ENCODE data around the gene C1QTNF5. TPM values are rescaled to one million over a fixed set of nuclear protein-coding genes. Genes with fewer than 3 reads are reported as not detected.

Gene C1QTNF5
- total RNA-seq, 4 donors from 2014 or later: 44.3 to 52.1 (median 45.6) TPM

GRCh38 chr11:119368121-119369034 lies 27.7 kb upstream of the C1QTNF5 start:
- Histone ChIP-seq H3K27me3 (no peaks in the 10 kb centered on the region), H3K9me3 (no peaks in the 10 kb centered on the region), H3K27ac (peak overlapping the region; percentile 59 to 97 (median 95)), H3K4me3 (peak overlapping the region in 1 of 2 donors; percentile 6), H3K4me1 (peaks cover 15 to 100% (median 71%) of the 10 kb centered on the region in 3 donors), H3K36me3 (no peaks in the 10 kb centered on the region)
- peak; percentile 49 for ATAC-seq
- peak in 1 of 4 experiments; percentile 3 for TF ChIP-seq CTCF (IDR thresholded peaks at IDR 0.05)
- no peak for TF ChIP-seq POLR2A (IDR thresholded peaks at IDR 0.05)
- TF ChIP-seq POLR2AphosphoS5 (IDR thresholded peaks at IDR 0.05): peak; percentile 81
- TF ChIP-seq EP300 (IDR thresholded peaks at IDR 0.05): no peak
- WGBS, 2 donors (ENCODE audit: low coverage in 1 of 2): 45% methylated on average over 13 of the region's 17 CpGs; no CpG with 5 or more reads in 1 of the 2 donors

GRCh38 chr11:119367661-119368120 lies 27.0 kb upstream of the C1QTNF5 start:
- Histone ChIP-seq H3K27me3 (no peaks in the 10 kb centered on the region), H3K36me3 (no peaks in the 10 kb centered on the region), H3K9me3 (no peaks in the 10 kb centered on the region), H3K27ac (peak overlapping the region; percentile 59 to 97 (median 95)), H3K4me3 (no peak overlapping the region), H3K4me1 (peaks cover 15 to 100% (median 71%) of the 10 kb centered on the region in 3 donors)
- no peak for ATAC-seq
- WGBS, 2 donors (ENCODE audit: low coverage in 1 of 2): 37% methylated on average over 5 to 7 of the region's 9 CpGs
- TF ChIP-seq POLR2A (IDR thresholded peaks at IDR 0.05) (no peak), POLR2AphosphoS5 (IDR thresholded peaks at IDR 0.05) (peak; percentile 38), CTCF (IDR thresholded peaks at IDR 0.05) (peak in 1 of 4 experiments; percentile 7), EP300 (IDR thresholded peaks at IDR 0.05) (peak; percentile 10)

- Histone ChIP-seq H3K27ac (peak overlapping the region; percentile 59 to 97 (median 95)), H3K36me3 (no peaks in the 10 kb centered on the region), H3K27me3 (no peaks in the 10 kb centered on the region), H3K9me3 (no peaks in the 10 kb centered on the region), H3K4me1 (peaks cover 15 to 100% (median 72%) of the 10 kb centered on the region in 3 donors), H3K4me3 (no peak overlapping the region)
- TF ChIP-seq POLR2A (IDR thresholded peaks at IDR 0.05) (no peak), POLR2AphosphoS5 (IDR thresholded peaks at IDR 0.05) (peak; percentile 25)
- ATAC-seq: no peak
- 22 to 60% methylated on average over 3 of the region's 11 CpGs for WGBS, 2 donors (ENCODE audit: low coverage in 1 of 2)
Measured at GRCh38 chr11:119366690-119367620, 26.3 kb upstream of the C1QTNF5 start.

- no peaks in the 10 kb centered on the region for H3K36me3 ChIP-seq
- ATAC-seq: no peak
- 23 to 50% methylated on average over 2 to 4 of the region's 6 CpGs for WGBS, 2 donors (ENCODE audit: low coverage in 1 of 2)
- H3K4me3 ChIP-seq: peak overlapping the region in 1 of 2 donors; percentile 71
- H3K4me1 ChIP-seq: peaks cover 15 to 100% (median 71%) of the 10 kb centered on the region in 3 donors
- H3K27me3 ChIP-seq: no peaks in the 10 kb centered on the region
- peak overlapping the region; percentile 83 to 97 (median 95) for H3K27ac ChIP-seq
- TF ChIP-seq POLR2A (IDR thresholded peaks at IDR 0.05) (no peak), CTCF (IDR thresholded peaks at IDR 0.05) (peak in 2 of 4 experiments; percentile 9 to 11), POLR2AphosphoS5 (IDR thresholded peaks at IDR 0.05) (peak; percentile 82), EP300 (IDR thresholded peaks at IDR 0.05) (no peak)
- H3K9me3 ChIP-seq: no peaks in the 10 kb centered on the region
Measured at GRCh38 chr11:119365071-119365591, 24.4 kb upstream of the C1QTNF5 start.

All from gastroesophageal sphincter (tissue), 4 donors.